Aorta (tissue), 5 donors: ENCODE results near the gene PRKN. TPM values are rescaled to one million over a fixed set of nuclear protein-coding genes. Genes with fewer than 3 reads are reported as not detected.

Experiments
- ATAC-seq: fragments of 200-7000 bp; cut with Tn5 transposase; one replicate; pipeline ENCODE4 v1.9.1; 2022; ENCODE audit warnings: moderate library complexity; ENCODE audit not compliant: low FRiP score
- DNase-seq, 2 donors: peaks; one replicate each; pipeline ENCODE4 v3.0.0-alpha.2; 2020
- H3K27ac ChIP-seq, 2 donors: one replicate each; pipeline ENCODE4 v1.5.1; 2013; ENCODE audit warnings: low read length in 2 of 2, mild to moderate bottlenecking in 2 of 2, moderate library complexity in 2 of 2, control low read depth in 1 of 2, inconsistent platforms in 1 of 2, low read depth in 1 of 2
- H3K27me3 ChIP-seq, 2 donors: one replicate each; pipeline ENCODE4 v1.6.1; 2013; ENCODE audit warnings: control low read depth in 1 of 2, low read length in 1 of 2, mild to moderate bottlenecking in 1 of 2, moderate library complexity in 1 of 2; ENCODE audit not compliant: insufficient read depth in 2 of 2, control insufficient read depth in 1 of 2
- H3K36me3 ChIP-seq, 2 donors: one replicate each; pipeline ENCODE4 v1.6.1; 2013; ENCODE audit warnings: control low read depth in 1 of 2, low read length in 1 of 2, mild to moderate bottlenecking in 1 of 2; ENCODE audit not compliant: insufficient read depth in 2 of 2, control insufficient read depth in 1 of 2
- H3K4me1 ChIP-seq, 2 donors: one replicate each; pipeline ENCODE4 v1.6.1; 2013; ENCODE audit warnings: low read length in 2 of 2, control low read depth in 1 of 2, mild to moderate bottlenecking in 1 of 2, moderate library complexity in 1 of 2; ENCODE audit not compliant: insufficient read depth in 2 of 2, control insufficient read depth in 1 of 2
- H3K4me3 ChIP-seq, 2 donors: one replicate each; pipeline ENCODE4 v1.5.1; 2013; ENCODE audit warnings: low read length in 2 of 2, control low read depth in 1 of 2, mild to moderate bottlenecking in 1 of 2
- H3K9me3 ChIP-seq: one replicate; pipeline ENCODE4 v1.6.1; 2013; ENCODE audit warnings: mild to moderate bottlenecking, low read length; ENCODE audit not compliant: control insufficient read depth
- WGBS, 2 donors: extraction: QIAGEN DNeasy Blood & Tissue Kit; methylation state at CpG; one replicate each; pipeline ENCODE4 v1.1.7; 2013; 5-methylcytosine and 5-hydroxymethylcytosine counted together
- intact Hi-C, 2 donors: fragments of 100-400 bp; cut with DNase I; formaldehyde crosslinking; loops; one replicate each; pipeline versions ENCODE4 v1.14.2 to v1.15.0; 2022
- polyA plus RNA-seq, 2 donors: library from polyadenylated mRNA; stranded (reverse); fragments of 200-250 nt; gene quantifications; one replicate each; pipeline ENCODE4 v1.2.3, GENCODE V29; 2013
- total RNA-seq, 2 donors: library from RNA; stranded (reverse); fragmentation: NEBNext Ultra II Directional; extraction: Animal tissue kit (Norgen Biotek cat#: 25700); gene quantifications; one replicate each; pipeline ENCODE4 v1.2.1, GENCODE V29; 2021
- donor health status: healthy with polysubstance abuse.
- donor health status: Bipolar disorder and iron deficiency.
- donor health status: DM: no; HTN: no; CAD: no.
- donor health status: DM: no; HTN: no; CAD: no.
- donor health status: DM: yes; HTN: yes; CAD: no.

PRKN gene
- total and polyA plus RNA-seq, 4 donors, result 1.0 to 17.3 (median 5.7) TPM

- WGBS, 2 donors, result 83 to 97% methylated on average over 1 of the region's 1 CpG
- ATAC-seq (no peak), DNase-seq (no peak)
- no peak overlapping the region for H3K4me3 ChIP-seq
- intact Hi-C loops, result no loop called here
- H3K27me3 ChIP-seq, result no peaks in the 10 kb centered on the region
- H3K4me1 ChIP-seq, result no peaks in the 10 kb centered on the region
- no peak overlapping the region for H3K27ac ChIP-seq
- no peaks in the 10 kb centered on the region for H3K36me3 ChIP-seq
- H3K9me3 ChIP-seq, result no peaks in the 10 kb centered on the region
Observed at GRCh38 chr6:161804838-161805237, 922.7 kb downstream of the PRKN start.

- 69 to 76% methylated on average over 3 of the region's 3 CpGs for WGBS, 2 donors
- DNase-seq (no peak), ATAC-seq (no peak)
- no peaks in the 10 kb centered on the region for H3K9me3 ChIP-seq
- H3K4me3 ChIP-seq, result no peak overlapping the region
- H3K36me3 ChIP-seq, result no peaks in the 10 kb centered on the region
- intact Hi-C loops, result no loop called here
- H3K27ac ChIP-seq, result no peak overlapping the region
- H3K27me3 ChIP-seq, result no peaks in the 10 kb centered on the region
- H3K4me1 ChIP-seq, result no peaks in the 10 kb centered on the region
Observed at GRCh38 chr6:161803131-161803530, 924.4 kb downstream of the PRKN start.

- Histone ChIP-seq H3K36me3 (no peaks in the 10 kb centered on the region), H3K9me3 (no peaks in the 10 kb centered on the region), H3K4me1 (no peaks in the 10 kb centered on the region), H3K4me3 (no peak overlapping the region), H3K27ac (no peak overlapping the region), H3K27me3 (no peaks in the 10 kb centered on the region)
- intact Hi-C loops, result no loop called here
- no peak for DNase-seq
- WGBS, 2 donors, result 94% methylated on average over 7 to 8 of the region's 8 CpGs
- ATAC-seq, result no peak
Observed at GRCh38 chr6:161802231-161802630, 925.3 kb downstream of the PRKN start.

- H3K4me3 ChIP-seq, result no peak overlapping the region
- H3K27ac ChIP-seq, result no peak overlapping the region
- no peaks in the 10 kb centered on the region for H3K36me3 ChIP-seq
- no peaks in the 10 kb centered on the region for H3K4me1 ChIP-seq
- ATAC-seq, result no peak
- intact Hi-C loops, result no loop called here
- DNase-seq, result no peak
- no peaks in the 10 kb centered on the region for H3K9me3 ChIP-seq
- H3K27me3 ChIP-seq, result no peaks in the 10 kb centered on the region
- 72 to 73% methylated on average over 7 of the region's 7 CpGs for WGBS, 2 donors
Observed at GRCh38 chr6:161798844-161799394, 928.6 kb downstream of the PRKN start.

- intact Hi-C loops, result no loop called here
- Histone ChIP-seq H3K36me3 (no peaks in the 10 kb centered on the region), H3K4me1 (no peaks in the 10 kb centered on the region), H3K27me3 (no peaks in the 10 kb centered on the region), H3K4me3 (no peak overlapping the region), H3K9me3 (no peaks in the 10 kb centered on the region), H3K27ac (no peak overlapping the region)
- no peak for DNase-seq
- no peak for ATAC-seq
- WGBS, 2 donors, result 9 to 17% methylated on average over 1 of the region's 1 CpG
Observed at GRCh38 chr6:161796681-161797080, 930.9 kb downstream of the PRKN start.

GRCh38 chr6:161792851-161793493 is 934.6 kb downstream of the PRKN start:
- no peaks in the 10 kb centered on the region for H3K27me3 ChIP-seq
- H3K36me3 ChIP-seq, result no peaks in the 10 kb centered on the region
- WGBS, 2 donors, result 80 to 83% methylated on average over 8 of the region's 8 CpGs
- H3K9me3 ChIP-seq, result no peaks in the 10 kb centered on the region
- H3K4me3 ChIP-seq, result no peak overlapping the region
- DNase-seq (no peak), ATAC-seq (no peak)
- H3K27ac ChIP-seq, result no peak overlapping the region
- intact Hi-C loops, result no loop called here
- H3K4me1 ChIP-seq, result no peaks in the 10 kb centered on the region

GRCh38 chr6:161788531-161788930 is 939.0 kb downstream of the PRKN start:
- DNase-seq, result no peak
- intact Hi-C loops, result no loop called here
- Histone ChIP-seq H3K27ac (no peak overlapping the region), H3K4me1 (no peaks in the 10 kb centered on the region), H3K9me3 (no peaks in the 10 kb centered on the region), H3K4me3 (no peak overlapping the region), H3K27me3 (no peaks in the 10 kb centered on the region), H3K36me3 (no peaks in the 10 kb centered on the region)
- WGBS, 2 donors, result 74 to 78% methylated on average over 4 of the region's 4 CpGs
- no peak for ATAC-seq

GRCh38 chr6:161772176-161772575 is 955.4 kb downstream of the PRKN start:
- no peaks in the 10 kb centered on the region for H3K36me3 ChIP-seq
- no peak for ATAC-seq
- H3K9me3 ChIP-seq, result no peaks in the 10 kb centered on the region
- no peaks in the 10 kb centered on the region for H3K27me3 ChIP-seq
- WGBS, 2 donors, result 90 to 91% methylated on average over 7 of the region's 7 CpGs
- no peak for DNase-seq
- no peak overlapping the region for H3K27ac ChIP-seq
- no peaks in the 10 kb centered on the region for H3K4me1 ChIP-seq
- no peak overlapping the region for H3K4me3 ChIP-seq
- intact Hi-C loops, result no loop called here

- H3K4me3 ChIP-seq, result no peak overlapping the region
- ATAC-seq (no peak), DNase-seq (no peak)
- H3K4me1 ChIP-seq, result peaks cover 0 to 2% of the 10 kb centered on the region in 2 donors
- no peaks in the 10 kb centered on the region for H3K9me3 ChIP-seq
- WGBS, 2 donors, result 53 to 54% methylated on average over 6 of the region's 6 CpGs
- no peak overlapping the region for H3K27ac ChIP-seq
- no peaks in the 10 kb centered on the region for H3K36me3 ChIP-seq
- intact Hi-C loops, result no loop called here
- no peaks in the 10 kb centered on the region for H3K27me3 ChIP-seq
Observed at GRCh38 chr6:161761966-161762365, 965.6 kb downstream of the PRKN start.
